Measurements from ENCODE around the gene CRABP1.

CRABP1 gene

DNA sequence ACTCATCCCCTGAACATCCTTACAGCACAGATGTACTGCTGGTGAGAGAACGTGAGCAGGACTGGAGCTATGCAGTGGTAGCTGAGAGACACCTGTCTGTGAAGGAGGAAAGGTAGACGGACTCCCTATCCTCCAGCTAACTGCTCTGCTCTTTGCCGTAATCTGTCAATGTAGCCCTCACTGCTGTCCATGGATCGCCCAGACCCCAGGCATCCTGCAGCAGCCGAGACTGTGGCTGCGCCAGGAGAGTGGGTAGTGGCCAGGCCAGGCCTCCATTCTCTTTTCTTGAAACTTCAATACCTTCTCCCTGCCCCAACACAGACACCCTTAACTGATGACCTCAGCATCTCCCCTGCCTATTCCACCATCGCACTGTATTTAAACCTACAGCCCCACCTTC is 44.5 kb downstream of the CRABP1 start:
- DNase-seq, result no peak

- no peak for DNase-seq
Measured at GRCh38 chr15:78387246-78388037, 47.3 kb downstream of the CRABP1 start.

GRCh38 chr15:78388865-78389264 is 48.7 kb downstream of the CRABP1 start:
- DNase-seq, result no peak

GRCh38 chr15:78389322-78389721 is 49.2 kb downstream of the CRABP1 start:
- DNase-seq, result no peak

DNA sequence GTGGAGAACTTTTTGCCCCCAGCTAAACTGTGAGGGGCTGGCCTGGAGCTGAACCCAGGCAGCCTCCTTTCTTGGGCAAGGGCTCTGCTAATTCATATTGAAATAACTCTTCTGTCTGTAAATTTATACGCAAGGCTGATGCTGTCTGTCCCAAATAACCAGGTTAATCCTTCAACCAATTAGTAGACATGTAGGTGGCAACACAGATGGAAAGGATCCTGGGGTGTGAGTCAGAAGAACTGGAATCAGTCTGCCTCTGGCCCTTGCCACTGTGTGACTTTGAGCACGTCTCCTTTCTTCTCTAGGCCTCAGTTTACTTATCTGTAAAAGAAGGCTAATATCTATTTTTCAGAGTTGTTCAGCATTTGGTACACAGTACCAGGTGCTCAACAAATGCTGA is 49.6 kb downstream of the CRABP1 start:
- DNase-seq, result no peak

DNA sequence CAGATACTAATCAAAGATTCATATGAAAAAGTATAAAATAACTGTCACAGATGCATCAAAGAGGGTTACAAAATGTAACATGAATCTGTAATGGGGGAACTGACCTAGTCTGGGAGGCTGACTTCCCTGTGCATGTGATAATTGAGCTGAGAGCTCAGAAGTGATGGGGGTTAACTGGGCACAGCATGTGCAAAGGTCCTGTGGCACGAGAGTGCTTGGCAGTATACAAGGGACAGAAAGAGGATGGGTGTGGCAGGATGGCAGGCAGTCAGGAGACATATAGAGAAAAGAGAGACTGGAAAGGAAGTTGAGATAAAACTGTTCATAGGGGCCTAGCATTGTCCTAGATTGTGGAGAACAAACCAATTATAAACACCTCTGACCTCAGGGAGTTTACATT is 50.1 kb downstream of the CRABP1 start:
- no peak for DNase-seq

- DNase-seq, result no peak
Measured at GRCh38 chr15:78390826-78391225, 50.7 kb downstream of the CRABP1 start.

GRCh38 chr15:78391781-78392180 is 51.6 kb downstream of the CRABP1 start:
- DNase-seq, result no peak

GRCh38 chr15:78392430-78392829 is 52.3 kb downstream of the CRABP1 start:
- no peak for DNase-seq

DNA sequence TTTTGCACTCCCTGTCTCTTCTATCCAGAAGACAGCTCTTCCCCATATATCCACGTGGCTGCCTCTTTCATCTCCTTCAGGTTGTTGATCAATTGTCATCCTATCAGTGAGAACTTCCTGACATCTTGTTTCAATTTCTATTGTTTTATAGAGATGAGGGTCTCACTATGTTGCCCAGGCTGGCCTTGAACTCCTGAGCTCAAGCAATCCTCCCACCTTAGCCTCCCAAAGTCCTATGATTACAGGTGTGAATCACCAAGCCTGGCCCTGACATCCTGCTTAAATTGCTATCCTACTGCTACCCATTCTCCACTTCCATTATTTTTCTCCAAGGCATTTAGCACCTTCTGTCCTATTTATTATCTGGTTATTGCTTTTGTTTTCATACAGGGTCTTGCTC is 53.0 kb downstream of the CRABP1 start:
- DNase-seq, result no peak

- no peak for DNase-seq
Measured at GRCh38 chr15:78394026-78394425, 53.9 kb downstream of the CRABP1 start.

DNA sequence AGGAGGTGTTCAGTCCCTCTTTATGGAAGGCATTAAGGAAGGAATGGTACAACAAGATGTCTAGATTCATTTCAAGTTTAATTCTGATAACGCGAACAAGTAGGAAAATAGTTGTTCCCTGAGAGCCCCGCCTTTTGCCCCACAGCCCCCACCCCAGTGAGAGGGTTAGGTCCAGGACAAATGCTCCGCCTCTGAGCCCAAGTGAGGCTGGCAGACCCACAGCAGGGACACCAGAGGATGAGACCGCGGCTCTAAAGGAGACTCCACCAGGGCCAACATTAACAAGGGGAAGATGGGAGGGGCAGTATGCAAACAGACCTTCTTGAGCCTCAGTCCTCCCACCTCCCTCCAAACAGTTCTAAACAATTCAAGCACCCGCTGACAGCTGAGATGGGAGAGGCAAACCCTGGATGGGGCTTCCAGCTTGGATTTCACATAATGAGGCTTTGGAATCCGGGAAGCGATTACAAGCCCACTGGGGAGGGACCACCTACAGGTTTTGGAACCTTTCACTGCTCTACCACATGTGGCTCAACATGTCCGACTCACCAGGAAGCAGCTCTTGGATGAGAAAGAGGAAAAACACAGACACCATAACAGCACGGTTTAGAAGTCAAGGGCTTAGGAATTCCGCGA is 54.9 kb downstream of the CRABP1 start:
- DNase-seq, result no peak

DNA sequence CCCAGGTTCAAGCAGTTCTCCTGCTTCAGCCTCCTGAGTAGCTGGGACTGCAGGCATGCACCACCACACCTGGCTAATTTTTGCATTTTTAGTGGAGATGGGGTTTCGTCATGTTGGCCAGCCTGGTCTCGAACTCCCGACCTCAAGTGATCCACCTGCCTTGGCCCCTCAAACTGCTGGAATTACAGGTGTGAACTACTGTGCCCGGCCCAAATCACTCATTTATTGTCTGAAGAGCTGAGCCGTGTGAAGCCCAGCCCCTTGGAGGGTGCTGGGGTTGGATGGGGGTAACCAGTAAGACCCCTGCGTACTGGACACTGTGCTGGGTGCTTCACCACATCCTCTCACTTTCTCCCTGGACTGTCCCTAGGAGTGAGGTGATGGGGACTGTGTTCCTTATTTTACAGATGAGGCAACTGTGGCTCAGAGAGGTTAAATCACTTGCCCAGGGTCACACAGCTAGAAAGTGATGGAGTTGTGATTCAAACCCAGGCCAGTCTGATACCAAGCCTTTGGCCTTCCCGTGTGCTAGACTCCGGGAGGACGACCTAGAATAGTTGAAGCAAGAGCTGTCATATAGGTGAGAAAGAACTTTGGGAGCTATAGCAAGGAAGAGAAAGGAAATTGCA is 56.1 kb downstream of the CRABP1 start:
- DNase-seq, result no peak

DNA sequence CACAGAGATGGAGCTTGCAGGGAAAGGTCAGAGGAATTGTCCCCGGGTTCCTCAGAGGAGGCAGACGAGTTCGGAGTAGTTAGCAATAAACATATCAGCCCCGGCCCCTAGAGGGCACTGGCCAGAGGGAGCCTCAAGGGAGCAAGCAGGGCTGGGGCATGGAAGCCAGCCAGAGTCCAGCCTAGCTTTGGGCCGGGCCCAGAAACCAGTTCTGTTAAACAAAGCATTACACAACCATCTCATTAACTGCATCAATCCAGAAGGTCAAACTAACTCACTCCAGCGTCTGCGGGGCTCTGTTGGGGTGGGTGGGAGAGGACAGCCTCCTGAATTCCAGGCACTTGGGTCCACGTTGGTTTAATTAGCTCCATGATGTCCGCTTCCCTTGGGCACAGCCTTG is 56.8 kb downstream of the CRABP1 start:
- no peak for DNase-seq

DNA sequence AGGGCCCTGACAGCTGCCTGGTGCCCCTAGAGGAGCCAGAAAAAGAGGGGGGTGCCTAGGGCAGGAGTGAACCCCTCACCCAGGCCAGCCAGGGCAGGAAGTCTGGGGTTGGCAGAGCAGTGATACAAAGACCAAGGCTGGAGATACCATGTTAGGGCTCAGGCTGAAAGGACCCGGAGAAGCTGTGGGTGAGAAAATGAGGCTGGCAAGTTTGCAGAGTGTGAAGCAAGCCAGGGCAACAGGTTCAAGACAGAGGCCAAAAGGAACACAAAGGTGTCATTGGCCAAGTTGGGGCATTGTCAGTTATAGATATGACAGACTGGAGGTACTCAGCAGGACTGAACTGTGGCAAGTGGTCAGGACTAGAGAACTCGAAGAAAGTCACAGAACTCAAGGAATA is 57.2 kb downstream of the CRABP1 start:
- no peak for DNase-seq
